HG03196 (cell line): ENCODE data around the gene CDH24.
A peak's percentile ranks its signal among the peaks of the same experiment; 100 is the strongest.

Experiments
- ATAC-seq: cut with Tn5 transposase; IDR thresholded peaks from one replicate; pipeline ENCODE4 v1.9.1; 2021; ENCODE audit not compliant: unreplicated experiment

Gene CDH24

GRCh38 chr14:23091294-23092225 is 34.2 kb upstream of the CDH24 start:
- no peak for ATAC-seq

GRCh38 chr14:23090254-23090636 is 32.9 kb upstream of the CDH24 start:
- ATAC-seq = no peak

GRCh38 chr14:23089498-23090253 is 32.4 kb upstream of the CDH24 start:
- no peak for ATAC-seq

- ATAC-seq = no peak
Observed at GRCh38 chr14:23086565-23086964, 29.2 kb upstream of the CDH24 start.

GRCh38 chr14:23085458-23085857 is 28.1 kb upstream of the CDH24 start:
- no peak for ATAC-seq

- no peak for ATAC-seq
Observed at GRCh38 chr14:23080474-23080873, 23.2 kb upstream of the CDH24 start.

GRCh38 chr14:23079716-23080115 is 22.4 kb upstream of the CDH24 start:
- no peak for ATAC-seq

- ATAC-seq = no peak
Observed at GRCh38 chr14:23078692-23079116, 21.4 kb upstream of the CDH24 start.

GRCh38 chr14:23077962-23078361 is 20.6 kb upstream of the CDH24 start:
- no peak for ATAC-seq

- ATAC-seq = no peak
Observed at GRCh38 chr14:23076785-23077408, 19.6 kb upstream of the CDH24 start.

- ATAC-seq = no peak
Observed at GRCh38 chr14:23074906-23075305, 17.6 kb upstream of the CDH24 start.

- no peak for ATAC-seq
Observed at GRCh38 chr14:23071921-23072539, 14.7 kb upstream of the CDH24 start.

- peak; percentile 89 for ATAC-seq
Observed at GRCh38 chr14:23071244-23071920, 14.1 kb upstream of the CDH24 start.

GRCh38 chr14:23070262-23071129 is 13.2 kb upstream of the CDH24 start:
- ATAC-seq = no peak

- ATAC-seq = no peak
Observed at GRCh38 chr14:23069413-23069806, 12.1 kb upstream of the CDH24 start.

GRCh38 chr14:23068789-23069412 is 11.6 kb upstream of the CDH24 start:
- peak; percentile 52 for ATAC-seq

- ATAC-seq = no peak
Observed at GRCh38 chr14:23067847-23068788, 10.8 kb upstream of the CDH24 start.
